Mesothelial cell of epicardium (in vitro differentiated cells): ENCODE measurements around the gene PLEKHM1. TPM values are rescaled to one million over a fixed set of nuclear protein-coding genes. Genes with fewer than 3 reads are reported as not detected.

ENCODE experiments used
- DNase-seq, 2 experiments: peaks; one replicate each; pipeline ENCODE4 v3.0.0; 2021; ENCODE audit warnings: low spot score in 2 of 2; ENCODE audit not compliant: unreplicated experiment in 2 of 2
- H3K27ac Mint-ChIP-seq: 2 replicates; pipeline ENCODE4 v1.8.0; 2021; ENCODE audit warnings: mixed read lengths
- H3K27me3 Mint-ChIP-seq: 2 replicates; pipeline ENCODE4 v1.8.0; 2021; ENCODE audit warnings: low read depth, mixed read lengths
- H3K36me3 Mint-ChIP-seq: 2 replicates; pipeline ENCODE4 v1.8.0; 2021; ENCODE audit warnings: mixed read lengths
- H3K4me1 Mint-ChIP-seq: 2 replicates; pipeline ENCODE4 v1.8.0; 2021; ENCODE audit warnings: mixed read lengths
- H3K4me3 Mint-ChIP-seq: 2 replicates; pipeline ENCODE4 v1.8.0; 2021; ENCODE audit warnings: mild to moderate bottlenecking, moderate library complexity, mixed read lengths
- H3K9me3 Mint-ChIP-seq: 2 replicates; pipeline ENCODE4 v1.8.0; 2021; ENCODE audit warnings: mixed read lengths
- total RNA-seq: library from RNA; stranded (reverse); gene quantifications from 3 replicates; pipeline ENCODE4 v1.2.1, GENCODE V29; 2021
- TF ChIP-seq, protein P1 (sequence below): fragments of 200-600 bp; sonication (generic); IDR thresholded peaks from one replicate; pipeline ENCODE4 v1.5.0; 2021; ENCODE audit warnings: antibody characterized with exemption; ENCODE audit not compliant: unreplicated experiment

PLEKHM1 gene
- total RNA-seq, 1 donor from 2014 or later: 33.2 TPM

DNA sequence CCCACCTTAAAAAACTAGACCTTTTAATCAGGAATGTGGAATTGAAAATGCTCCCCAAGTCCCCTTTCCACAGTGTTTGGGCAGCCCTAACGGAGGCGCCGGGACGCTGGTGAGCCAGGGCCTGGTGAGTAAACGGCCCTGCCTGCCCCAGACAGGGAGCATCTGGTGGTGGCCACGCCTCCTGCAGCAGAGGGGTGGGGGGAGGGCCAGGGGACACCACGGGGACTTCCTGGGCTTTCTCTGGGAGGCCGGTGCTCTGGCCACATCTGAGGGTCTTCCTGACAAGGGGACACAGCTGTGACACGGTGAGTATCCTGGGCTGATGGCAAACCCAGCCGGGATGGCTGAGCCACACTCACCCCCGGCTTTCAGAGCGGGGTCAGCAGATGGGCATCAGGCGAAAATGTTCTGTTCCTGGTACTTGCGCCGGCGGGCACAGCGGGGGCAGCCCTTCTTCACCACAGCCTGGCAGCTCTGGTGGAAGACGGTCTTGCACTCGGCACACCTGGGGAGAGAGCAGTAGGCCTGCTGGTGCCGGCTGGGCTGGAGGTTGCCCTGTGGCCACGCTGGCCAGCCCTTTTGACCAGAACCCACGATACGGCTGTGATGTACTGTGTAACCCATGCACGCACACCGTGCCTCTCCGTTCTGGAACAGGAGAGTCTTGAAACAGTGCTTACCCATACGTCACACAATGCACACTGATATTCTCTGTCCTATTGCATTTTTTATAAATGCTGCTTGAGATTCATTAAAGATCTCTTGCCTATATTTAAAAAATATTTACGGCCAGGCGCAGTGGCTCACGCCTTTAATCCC, 52.8 kb downstream of the PLEKHM1 start:
- peaks cover 11% of the 10 kb centered on the region for H3K4me1 Mint-ChIP-seq
- no peak overlapping the region for H3K4me3 Mint-ChIP-seq
- peaks cover 6% of the 10 kb centered on the region for H3K36me3 Mint-ChIP-seq

DNA sequence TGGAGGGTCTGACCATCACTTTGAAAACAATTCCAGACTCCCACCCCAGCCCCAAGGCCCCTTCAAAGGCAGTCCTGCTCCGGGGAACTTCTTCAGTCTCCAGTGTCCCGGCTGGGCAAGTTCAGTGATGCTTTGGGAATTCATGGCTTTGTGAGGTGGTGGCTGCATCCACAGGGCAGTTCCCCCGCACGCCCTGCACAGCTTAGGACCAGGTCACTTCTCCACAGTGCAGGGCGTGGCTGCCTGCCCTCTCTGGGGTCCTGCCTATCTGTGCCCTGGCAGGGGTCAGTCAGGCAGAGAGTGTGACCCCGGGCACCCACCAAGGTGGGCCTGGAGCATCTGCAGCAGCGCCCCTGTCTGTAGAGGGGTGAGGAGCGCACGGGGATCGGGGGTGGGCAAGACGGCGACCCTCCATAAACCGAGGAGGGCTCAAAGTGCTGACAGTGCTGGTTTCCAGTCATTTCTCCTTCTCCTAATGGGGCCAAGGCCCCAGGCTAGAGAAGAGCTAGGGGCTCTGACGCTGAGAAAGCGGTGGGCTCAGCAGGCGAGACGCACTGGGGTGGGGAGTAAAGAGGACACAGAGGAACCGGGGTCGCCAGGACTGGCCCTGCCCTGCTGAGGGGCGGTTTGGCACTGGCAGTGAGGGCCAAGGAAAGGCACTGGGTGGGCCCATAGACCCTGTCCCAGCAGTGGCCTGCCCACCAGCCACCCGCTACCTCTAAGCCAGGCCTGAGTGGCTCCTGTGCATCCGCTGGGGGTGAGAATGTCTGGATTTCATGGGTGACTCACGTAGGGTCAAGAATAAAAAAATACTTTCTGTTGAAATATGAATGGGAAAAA, 53.7 kb downstream of the PLEKHM1 start:
- Mint-ChIP-seq H3K36me3 (peaks cover 6% of the 10 kb centered on the region), H3K4me3 (no peak overlapping the region), H3K27ac (no peak overlapping the region), H3K4me1 (peaks cover 11% of the 10 kb centered on the region), H3K27me3 (peaks cover 20% of the 10 kb centered on the region), H3K9me3 (no peaks in the 10 kb centered on the region)
- no peak for DNase-seq
- TF ChIP-seq, protein P1, sequence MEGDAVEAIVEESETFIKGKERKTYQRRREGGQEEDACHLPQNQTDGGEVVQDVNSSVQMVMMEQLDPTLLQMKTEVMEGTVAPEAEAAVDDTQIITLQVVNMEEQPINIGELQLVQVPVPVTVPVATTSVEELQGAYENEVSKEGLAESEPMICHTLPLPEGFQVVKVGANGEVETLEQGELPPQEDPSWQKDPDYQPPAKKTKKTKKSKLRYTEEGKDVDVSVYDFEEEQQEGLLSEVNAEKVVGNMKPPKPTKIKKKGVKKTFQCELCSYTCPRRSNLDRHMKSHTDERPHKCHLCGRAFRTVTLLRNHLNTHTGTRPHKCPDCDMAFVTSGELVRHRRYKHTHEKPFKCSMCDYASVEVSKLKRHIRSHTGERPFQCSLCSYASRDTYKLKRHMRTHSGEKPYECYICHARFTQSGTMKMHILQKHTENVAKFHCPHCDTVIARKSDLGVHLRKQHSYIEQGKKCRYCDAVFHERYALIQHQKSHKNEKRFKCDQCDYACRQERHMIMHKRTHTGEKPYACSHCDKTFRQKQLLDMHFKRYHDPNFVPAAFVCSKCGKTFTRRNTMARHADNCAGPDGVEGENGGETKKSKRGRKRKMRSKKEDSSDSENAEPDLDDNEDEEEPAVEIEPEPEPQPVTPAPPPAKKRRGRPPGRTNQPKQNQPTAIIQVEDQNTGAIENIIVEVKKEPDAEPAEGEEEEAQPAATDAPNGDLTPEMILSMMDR: no peak

More for the DNA sequence above, 52.8 kb downstream of the PLEKHM1 start:
- no peak for DNase-seq
- TF ChIP-seq, protein P1: no peak
- Mint-ChIP-seq H3K27me3 (peaks cover 16% of the 10 kb centered on the region), H3K9me3 (no peaks in the 10 kb centered on the region), H3K27ac (no peak overlapping the region)

DNA sequence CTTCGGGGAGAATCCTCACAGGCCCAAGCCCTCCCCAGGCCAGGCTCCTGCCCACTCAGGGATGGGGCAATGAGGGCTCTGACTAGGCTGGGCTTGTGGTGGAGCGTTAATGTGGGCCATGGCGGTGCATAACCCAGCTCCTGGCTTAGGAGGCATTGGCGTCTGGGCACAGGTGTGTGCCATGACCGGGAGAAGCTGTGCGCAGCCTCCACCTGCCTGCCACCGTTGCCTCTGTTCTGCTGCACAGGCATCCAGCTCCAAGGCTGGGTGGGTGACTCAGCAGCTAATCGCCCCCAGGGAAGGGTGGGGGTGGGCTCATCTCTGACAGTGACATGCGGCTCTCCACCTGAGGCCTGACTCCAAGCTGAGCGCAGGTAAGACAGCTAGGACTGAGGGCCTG, 54.4 kb downstream of the PLEKHM1 start:
- no peaks in the 10 kb centered on the region for H3K9me3 Mint-ChIP-seq
- peaks cover 26% of the 10 kb centered on the region for H3K27me3 Mint-ChIP-seq
- H3K36me3 Mint-ChIP-seq: peaks cover 6% of the 10 kb centered on the region
- no peak for DNase-seq
- TF ChIP-seq, protein P1: no peak
- H3K27ac Mint-ChIP-seq: no peak overlapping the region
- H3K4me3 Mint-ChIP-seq: no peak overlapping the region
- peaks cover 12% of the 10 kb centered on the region for H3K4me1 Mint-ChIP-seq

DNA sequence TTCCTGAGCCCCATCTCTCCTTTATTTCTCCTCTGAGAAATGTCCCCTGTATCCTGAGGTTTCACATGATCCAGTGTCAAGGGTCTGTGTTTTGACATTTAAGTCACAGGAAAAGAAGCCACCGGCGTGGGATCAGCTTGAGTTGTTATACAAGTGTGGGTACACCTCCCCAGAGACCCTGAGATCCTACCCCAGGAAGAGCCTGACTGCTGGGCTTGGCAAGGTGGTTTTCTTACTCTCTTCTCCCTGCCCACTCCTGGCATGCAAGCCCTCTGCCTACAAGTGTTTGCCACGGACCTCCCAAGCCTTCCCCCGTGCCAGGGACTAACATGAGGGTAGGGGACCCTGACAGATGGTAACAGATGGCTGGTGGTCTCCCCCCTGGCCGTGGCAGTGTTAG, 55.0 kb downstream of the PLEKHM1 start:
- Mint-ChIP-seq H3K27me3 (peaks cover 33% of the 10 kb centered on the region), H3K4me1 (peaks cover 16% of the 10 kb centered on the region), H3K27ac (no peak overlapping the region), H3K36me3 (peaks cover 6% of the 10 kb centered on the region), H3K9me3 (no peaks in the 10 kb centered on the region), H3K4me3 (no peak overlapping the region)
- TF ChIP-seq, protein P1: no peak
- DNase-seq: no peak

DNA sequence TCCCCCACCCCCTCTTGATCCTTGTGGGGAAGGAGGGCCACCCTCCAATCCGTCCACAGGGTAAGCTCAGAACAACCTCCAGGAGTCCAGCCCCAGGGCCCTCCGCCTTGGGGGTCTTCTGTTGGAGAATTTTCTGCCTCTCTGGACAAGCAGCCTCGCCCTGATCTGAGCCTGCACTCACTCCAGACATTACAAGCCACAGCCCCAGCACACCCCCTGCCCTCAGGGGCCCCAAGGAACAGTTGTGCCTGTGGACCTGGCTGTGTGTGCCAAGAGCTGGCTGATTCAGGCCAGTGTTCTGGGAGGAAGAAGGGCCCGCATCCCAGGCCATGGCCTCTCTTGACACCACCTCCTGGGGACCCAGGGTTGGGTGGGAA, 57.4 kb downstream of the PLEKHM1 start:
- no peak for DNase-seq
- H3K9me3 Mint-ChIP-seq: no peaks in the 10 kb centered on the region
- peaks cover 6% of the 10 kb centered on the region for H3K36me3 Mint-ChIP-seq
- H3K4me1 Mint-ChIP-seq: peaks cover 22% of the 10 kb centered on the region
- H3K4me3 Mint-ChIP-seq: peak overlapping the region; percentile 57
- H3K27me3 Mint-ChIP-seq: peaks cover 53% of the 10 kb centered on the region
- no peak overlapping the region for H3K27ac Mint-ChIP-seq
- TF ChIP-seq, protein P1: no peak
